CD4-positive, CD25-positive, alpha-beta regulatory T cell (primary cell): Measurements from ENCODE around the gene PLD3. TPM values are rescaled to one million over a fixed set of nuclear protein-coding genes. Genes with fewer than 3 reads are reported as not detected.

Experiments
- ATAC-seq, 2 donors: fragments of 150-1000 bp; cut with Tn5 transposase; one replicate each; pipeline ENCODE4 v1.10.0; 2021; ENCODE audit warnings: low read depth in 2 of 2, moderate number of reproducible peaks in 2 of 2, moderate library complexity in 1 of 2
- DNase-seq, 3 donors: peaks; one replicate each; pipeline versions ENCODE4 v3.0.0 to v3.0.0-alpha.2; 2012 to 2022; ENCODE audit warnings: mixed read lengths in 1 of 3
- H3K27ac ChIP-seq: one replicate; pipeline ENCODE4 v1.7.0; 2013; ENCODE audit warnings: mild to moderate bottlenecking, low read length; ENCODE audit not compliant: insufficient read depth, poor library complexity, severe bottlenecking
- H3K27me3 ChIP-seq: one replicate; pipeline ENCODE4 v1.7.0; 2013; ENCODE audit warnings: low read length; ENCODE audit not compliant: control insufficient read depth, insufficient read depth
- H3K36me3 ChIP-seq: one replicate; pipeline ENCODE4 v1.7.0; 2013; ENCODE audit warnings: mild to moderate bottlenecking, low read length, moderate library complexity; ENCODE audit not compliant: control insufficient read depth, insufficient read depth
- H3K4me1 ChIP-seq: 2 replicates; pipeline ENCODE4 v1.7.0; 2013; ENCODE audit warnings: mild to moderate bottlenecking, low read length; ENCODE audit not compliant: insufficient read depth, control insufficient read depth, poor library complexity, severe bottlenecking
- H3K4me3 ChIP-seq: one replicate; pipeline ENCODE4 v1.7.0; 2013; ENCODE audit warnings: low read depth, mild to moderate bottlenecking, low read length, moderate library complexity
- H3K9me3 ChIP-seq, 2 experiments: 1 replicate in 1 of 2; 2 replicates in 1 of 2; pipeline ENCODE4 v1.7.0; 2013; ENCODE audit warnings: low read length in 2 of 2, mild to moderate bottlenecking in 1 of 2, moderate library complexity in 1 of 2; ENCODE audit not compliant: control insufficient read depth in 2 of 2
- H3K27ac Mint-ChIP-seq, 3 donors: one replicate each; pipeline ENCODE4 v1.8.0; 2020 to 2022; ENCODE audit warnings: mild to moderate bottlenecking in 3 of 3, mixed read lengths in 3 of 3, moderate library complexity in 2 of 3
- H3K27me3 Mint-ChIP-seq: one replicate; pipeline ENCODE4 v1.8.0; 2022; ENCODE audit warnings: mild to moderate bottlenecking, mixed read lengths
- H3K36me3 Mint-ChIP-seq: one replicate; pipeline ENCODE4 v1.8.0; 2020; ENCODE audit warnings: mixed read lengths
- H3K4me1 Mint-ChIP-seq, 4 donors: one replicate each; pipeline ENCODE4 v1.8.0; 2020 to 2022; ENCODE audit warnings: mixed read lengths in 4 of 4, mild to moderate bottlenecking in 1 of 4
- H3K4me3 Mint-ChIP-seq, 4 donors: one replicate each; pipeline ENCODE4 v1.8.0; 2020 to 2022; ENCODE audit warnings: mild to moderate bottlenecking in 4 of 4, mixed read lengths in 4 of 4, moderate library complexity in 3 of 4
- H3K9me3 Mint-ChIP-seq, 7 donors: one replicate each; pipeline ENCODE4 v1.8.0; 2020 to 2022; ENCODE audit warnings: mixed read lengths in 7 of 7, mild to moderate bottlenecking in 3 of 7, moderate library complexity in 2 of 7
- polyA plus RNA-seq, 4 donors: library from polyadenylated mRNA; unstranded; fragments of 300-500 nt; fragmentation: Illumina TruSeq; gene quantifications; one replicate each; pipeline ENCODE4 v1.2.3, GENCODE V29; 2021
- total RNA-seq: library from RNA; stranded (reverse); gene quantifications from one replicate; pipeline ENCODE4 v1.2.3, GENCODE V29; 2022

Gene PLD3
- total and polyA plus RNA-seq, 5 donors from 2014 or later, result 49.2 to 73.7 (median 50.3) TPM

- H3K27ac Mint-ChIP-seq, result no peak overlapping the region
- no peaks in the 10 kb centered on the region for H3K27me3 Mint-ChIP-seq
- Histone ChIP-seq H3K4me3 (no peak overlapping the region), H3K27ac (no peak overlapping the region), H3K36me3 (peaks cover 56% of the 10 kb centered on the region), H3K27me3 (no peaks in the 10 kb centered on the region), H3K4me1 (no peaks in the 10 kb centered on the region), H3K9me3 (no peaks in the 10 kb centered on the region)
- H3K36me3 Mint-ChIP-seq, result peaks cover 28% of the 10 kb centered on the region
- peaks cover 0 to 6% (median 4%) of the 10 kb centered on the region in 4 donors for H3K4me1 Mint-ChIP-seq
- DNase-seq, result no peak
- H3K9me3 Mint-ChIP-seq, result no peaks in the 10 kb centered on the region
- no peak for ATAC-seq
- H3K4me3 Mint-ChIP-seq, result no peak overlapping the region
These were observed 13.4 kb upstream of the PLD3 start for GRCh38 chr19:40335101-40335500.

- Histone ChIP-seq H3K4me1 (no peaks in the 10 kb centered on the region), H3K4me3 (no peak overlapping the region), H3K36me3 (peaks cover 50% of the 10 kb centered on the region), H3K27ac (no peak overlapping the region), H3K9me3 (no peaks in the 10 kb centered on the region), H3K27me3 (no peaks in the 10 kb centered on the region)
- Mint-ChIP-seq H3K36me3 (peaks cover 31% of the 10 kb centered on the region), H3K27ac (no peak overlapping the region), H3K27me3 (no peaks in the 10 kb centered on the region), H3K4me3 (no peak overlapping the region), H3K4me1 (peaks cover 0 to 6% (median 4%) of the 10 kb centered on the region in 4 donors), H3K9me3 (no peaks in the 10 kb centered on the region)
- ATAC-seq (no peak), DNase-seq (no peak)
These were observed 12.5 kb upstream of the PLD3 start for GRCh38 chr19:40335855-40336600.

GRCh38 chr19:40336601-40336900 is 11.9 kb upstream of the PLD3 start:
- no peaks in the 10 kb centered on the region for H3K9me3 Mint-ChIP-seq
- H3K27ac Mint-ChIP-seq, result no peak overlapping the region
- H3K27me3 Mint-ChIP-seq, result no peaks in the 10 kb centered on the region
- Histone ChIP-seq H3K4me1 (no peaks in the 10 kb centered on the region), H3K4me3 (no peak overlapping the region), H3K36me3 (peaks cover 48% of the 10 kb centered on the region), H3K9me3 (no peaks in the 10 kb centered on the region), H3K27me3 (no peaks in the 10 kb centered on the region), H3K27ac (no peak overlapping the region)
- H3K36me3 Mint-ChIP-seq, result peaks cover 28% of the 10 kb centered on the region
- DNase-seq (no peak), ATAC-seq (no peak)
- H3K4me3 Mint-ChIP-seq, result no peak overlapping the region
- H3K4me1 Mint-ChIP-seq, result peaks cover 0 to 9% (median 6%) of the 10 kb centered on the region in 4 donors

GRCh38 chr19:40337107-40337506 is 11.4 kb upstream of the PLD3 start:
- DNase-seq, result no peak
- no peaks in the 10 kb centered on the region for H3K27me3 ChIP-seq
- Mint-ChIP-seq H3K27me3 (no peaks in the 10 kb centered on the region), H3K36me3 (peaks cover 28% of the 10 kb centered on the region), H3K27ac (no peak overlapping the region), H3K4me1 (peaks cover 0 to 10% (median 6%) of the 10 kb centered on the region in 4 donors), H3K9me3 (no peaks in the 10 kb centered on the region), H3K4me3 (no peak overlapping the region)
- H3K36me3 ChIP-seq, result peaks cover 46% of the 10 kb centered on the region
- no peak for ATAC-seq
- no peaks in the 10 kb centered on the region for H3K9me3 ChIP-seq
- no peaks in the 10 kb centered on the region for H3K4me1 ChIP-seq
- no peak overlapping the region for H3K4me3 ChIP-seq
- no peak overlapping the region for H3K27ac ChIP-seq

- H3K4me1 ChIP-seq, result no peaks in the 10 kb centered on the region
- H3K27ac ChIP-seq, result no peak overlapping the region
- DNase-seq (no peak), ATAC-seq (no peak)
- Mint-ChIP-seq H3K27ac (no peak overlapping the region), H3K4me1 (peaks cover 0 to 14% (median 8%) of the 10 kb centered on the region in 4 donors), H3K4me3 (no peak overlapping the region), H3K27me3 (no peaks in the 10 kb centered on the region), H3K36me3 (peaks cover 31% of the 10 kb centered on the region), H3K9me3 (no peaks in the 10 kb centered on the region)
- H3K9me3 ChIP-seq, result no peaks in the 10 kb centered on the region
- peaks cover 47% of the 10 kb centered on the region for H3K36me3 ChIP-seq
- H3K27me3 ChIP-seq, result no peaks in the 10 kb centered on the region
- no peak overlapping the region for H3K4me3 ChIP-seq
These were observed 10.9 kb upstream of the PLD3 start for GRCh38 chr19:40337594-40337993.

GRCh38 chr19:40339018-40339728 is 9.3 kb upstream of the PLD3 start:
- H3K27ac Mint-ChIP-seq, result no peak overlapping the region
- no peaks in the 10 kb centered on the region for H3K9me3 Mint-ChIP-seq
- peaks cover 25% of the 10 kb centered on the region for H3K36me3 Mint-ChIP-seq
- H3K27ac ChIP-seq, result no peak overlapping the region
- H3K4me1 Mint-ChIP-seq, result peaks cover 0 to 22% (median 12%) of the 10 kb centered on the region in 4 donors
- H3K27me3 Mint-ChIP-seq, result no peaks in the 10 kb centered on the region
- DNase-seq, result no peak
- no peak for ATAC-seq
- H3K9me3 ChIP-seq, result no peaks in the 10 kb centered on the region
- H3K36me3 ChIP-seq, result peaks cover 35% of the 10 kb centered on the region
- H3K4me1 ChIP-seq, result no peaks in the 10 kb centered on the region
- H3K27me3 ChIP-seq, result no peaks in the 10 kb centered on the region
- H3K4me3 Mint-ChIP-seq, result no peak overlapping the region
- H3K4me3 ChIP-seq, result no peak overlapping the region

GRCh38 chr19:40341601-40342482 is 6.7 kb upstream of the PLD3 start:
- no peak for ATAC-seq
- no peaks in the 10 kb centered on the region for H3K9me3 Mint-ChIP-seq
- H3K27me3 Mint-ChIP-seq, result no peaks in the 10 kb centered on the region
- H3K36me3 Mint-ChIP-seq, result peaks cover 18% of the 10 kb centered on the region
- H3K27ac Mint-ChIP-seq, result no peak overlapping the region
- peaks cover 17% of the 10 kb centered on the region for H3K36me3 ChIP-seq
- H3K27ac ChIP-seq, result no peak overlapping the region
- no peak overlapping the region for H3K4me3 ChIP-seq
- DNase-seq, result no peak
- H3K4me1 ChIP-seq, result no peaks in the 10 kb centered on the region
- no peaks in the 10 kb centered on the region for H3K27me3 ChIP-seq
- peaks cover 0 to 35% (median 12%) of the 10 kb centered on the region in 4 donors for H3K4me1 Mint-ChIP-seq
- H3K4me3 Mint-ChIP-seq, result peak overlapping the region in 1 of 4 donors; percentile 22
- H3K9me3 ChIP-seq, result no peaks in the 10 kb centered on the region
